HG03342 (cell line): ENCODE measurements around the gene LRP1B.
"Not testable (repeated sequence)": the region's sequence is repeated elsewhere in the genome, so short reads cannot be mapped to it uniquely, and the experiment has no call there.

Source experiments
- ATAC-seq: cut with Tn5 transposase; IDR thresholded peaks from one replicate; pipeline ENCODE4 v1.9.1; 2021; ENCODE audit warnings: mild to moderate bottlenecking, moderate library complexity; ENCODE audit not compliant: unreplicated experiment

Gene LRP1B

DNA sequence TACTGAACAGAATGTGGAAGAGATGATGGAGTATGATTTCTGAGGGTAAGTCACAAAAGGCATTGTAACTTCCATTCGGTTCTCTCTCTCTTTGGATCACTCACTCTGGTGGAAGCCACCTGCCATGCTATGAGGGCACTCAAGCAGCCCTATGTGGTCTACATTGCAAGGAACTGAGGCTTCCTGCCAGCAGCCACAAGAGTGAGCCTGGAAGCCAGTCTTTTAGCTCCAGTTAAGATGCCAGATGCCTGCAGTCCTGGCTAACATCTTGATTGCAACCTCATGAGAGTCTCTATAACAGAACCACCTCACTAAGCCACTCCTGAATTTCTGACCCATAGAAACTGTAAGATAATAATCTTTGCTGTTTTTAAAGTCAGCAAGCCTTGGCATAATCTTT is 935.7 kb downstream of the LRP1B start:
- no peak for ATAC-seq

- no peak for ATAC-seq
These were observed 943.8 kb downstream of the LRP1B start for GRCh38 chr2:141187075-141187439.

- ATAC-seq: no peak
These were observed 944.3 kb downstream of the LRP1B start for GRCh38 chr2:141186413-141187074.

- ATAC-seq: no peak
These were observed 948.6 kb downstream of the LRP1B start for GRCh38 chr2:141182246-141182645.

GRCh38 chr2:141169117-141169516 is 961.7 kb downstream of the LRP1B start:
- not testable (repeated sequence) for ATAC-seq

DNA sequence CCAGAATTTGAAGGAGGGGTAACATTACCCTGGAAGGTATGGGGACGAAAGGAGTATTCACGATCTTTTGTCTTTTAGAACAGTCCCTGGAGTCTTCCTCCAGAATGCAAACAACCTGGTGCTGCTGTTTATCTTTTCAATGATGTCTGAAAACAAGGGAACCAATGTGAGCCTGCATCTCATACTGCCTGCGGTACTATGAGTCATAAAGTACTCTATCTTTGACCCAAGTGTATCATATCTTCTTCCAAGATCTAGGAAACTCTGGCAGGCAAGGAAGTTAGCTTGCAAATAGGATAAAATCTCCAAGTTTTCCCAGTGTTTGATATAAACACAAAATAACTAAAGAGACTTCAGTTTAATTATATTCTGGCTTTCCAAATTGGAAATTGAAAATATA is 968.5 kb downstream of the LRP1B start:
- ATAC-seq: no peak

- no peak for ATAC-seq
These were observed 979.1 kb downstream of the LRP1B start for GRCh38 chr2:141151611-141152286.

DNA sequence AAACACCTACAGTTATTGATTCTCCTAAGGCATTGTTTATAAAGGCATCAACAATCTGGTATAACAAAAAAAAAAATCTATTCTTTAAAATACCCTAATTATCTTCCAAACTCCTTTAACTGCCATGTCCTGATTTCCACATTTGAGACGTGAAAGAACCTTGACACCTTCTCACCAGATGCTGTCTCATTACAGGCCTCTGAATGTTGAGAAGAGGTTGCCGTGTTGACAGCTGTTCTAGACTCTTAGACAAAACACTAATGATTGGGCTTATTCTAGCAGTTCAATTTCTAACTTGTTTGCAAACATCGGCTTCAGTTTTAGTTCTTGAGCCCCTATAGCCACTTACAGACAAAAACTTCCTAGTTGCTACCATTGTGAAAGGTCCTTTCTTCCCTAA is 988.8 kb downstream of the LRP1B start:
- ATAC-seq: no peak

DNA sequence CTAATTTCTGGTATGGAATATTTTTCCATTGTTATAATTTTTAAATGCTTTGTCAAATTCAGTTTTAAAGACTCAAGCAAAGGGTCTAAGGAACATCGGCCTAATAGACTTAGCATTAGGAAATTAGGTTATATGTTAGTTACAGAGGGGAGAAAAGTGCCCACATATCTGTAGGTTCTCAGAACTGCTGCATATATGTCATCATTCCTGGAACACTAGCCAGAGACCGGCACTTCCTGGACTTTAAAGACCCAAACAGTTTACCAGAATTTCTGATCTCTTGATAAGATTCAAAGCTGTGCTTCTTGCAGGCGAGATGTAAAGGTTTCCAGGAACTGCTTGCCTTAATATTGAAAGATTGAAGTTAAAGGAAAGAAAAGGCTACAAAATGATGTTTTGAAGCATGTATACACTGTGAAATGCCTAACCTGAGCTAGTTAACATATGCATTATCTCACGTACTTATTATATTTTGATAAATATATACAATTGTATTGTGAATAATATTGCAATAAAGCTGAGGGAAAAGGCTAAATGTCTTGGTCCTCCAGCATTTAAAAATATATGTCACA is 993.6 kb downstream of the LRP1B start:
- no peak for ATAC-seq

- ATAC-seq: no peak
These were observed 996.9 kb downstream of the LRP1B start for GRCh38 chr2:141133883-141134282.

- no peak for ATAC-seq
These were observed 1005.4 kb downstream of the LRP1B start for GRCh38 chr2:141125432-141125831.

DNA sequence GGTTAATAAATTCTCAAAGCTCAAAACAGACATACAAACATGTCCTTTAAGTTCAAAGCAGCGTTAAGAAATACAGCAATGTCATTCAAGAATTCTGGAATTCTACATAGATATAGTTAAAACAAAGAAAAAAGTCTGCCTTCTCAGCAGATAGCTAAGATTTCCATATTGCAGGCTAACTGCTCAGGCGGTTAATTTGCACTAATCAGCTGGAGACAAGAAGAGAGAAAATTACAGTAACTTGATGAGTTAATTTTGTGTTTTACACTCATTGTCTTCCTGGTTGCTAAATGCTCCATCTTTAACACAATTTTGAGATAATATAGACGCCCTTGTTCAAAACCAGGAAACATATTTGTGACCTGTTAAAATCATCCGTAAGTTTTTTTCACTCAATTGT is 1012.0 kb downstream of the LRP1B start:
- ATAC-seq: no peak

DNA sequence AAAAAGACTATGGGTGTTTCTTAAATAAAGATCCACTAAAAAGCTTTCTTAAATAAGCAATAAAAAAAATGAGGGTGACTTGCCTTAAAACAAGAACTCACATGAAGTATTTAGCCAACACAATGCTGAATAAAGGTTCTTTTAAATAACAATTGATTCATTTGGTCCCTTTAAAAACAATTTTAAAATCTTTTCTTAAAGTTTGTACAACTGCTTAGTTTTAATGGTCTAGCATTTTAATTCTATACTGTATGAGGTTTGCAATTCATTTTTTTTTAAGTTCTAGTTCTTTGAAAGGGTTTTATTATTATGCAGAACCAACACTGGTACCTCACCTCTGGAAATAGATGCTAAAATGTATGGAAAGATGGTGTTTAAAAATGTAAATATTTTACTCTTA is 1017.5 kb downstream of the LRP1B start:
- no peak for ATAC-seq

GRCh38 chr2:141109633-141110032 is 1021.2 kb downstream of the LRP1B start:
- ATAC-seq: no peak

GRCh38 chr2:141105763-141106162 is 1025.1 kb downstream of the LRP1B start:
- no peak for ATAC-seq

DNA sequence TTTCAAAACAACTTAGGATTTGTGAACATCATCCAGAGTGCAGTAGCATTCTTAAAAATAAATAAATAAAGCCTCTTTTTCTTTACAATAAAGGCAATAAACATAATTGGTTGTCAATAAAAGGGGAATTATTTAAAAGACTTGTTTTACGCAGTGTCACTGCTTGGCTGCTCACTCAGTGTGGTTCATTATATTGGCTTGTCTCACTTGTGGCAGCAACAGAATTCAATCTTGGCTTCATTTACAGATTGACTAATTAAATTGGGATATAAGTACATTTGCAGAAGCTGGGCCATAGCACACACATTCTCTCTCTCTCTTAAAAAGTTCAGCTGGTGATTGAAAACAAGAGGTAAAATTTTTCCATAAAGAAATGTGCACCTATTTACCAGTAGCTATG is 1027.6 kb downstream of the LRP1B start:
- ATAC-seq: no peak

- no peak for ATAC-seq
These were observed 1051.6 kb downstream of the LRP1B start for GRCh38 chr2:141079231-141079630.

DNA sequence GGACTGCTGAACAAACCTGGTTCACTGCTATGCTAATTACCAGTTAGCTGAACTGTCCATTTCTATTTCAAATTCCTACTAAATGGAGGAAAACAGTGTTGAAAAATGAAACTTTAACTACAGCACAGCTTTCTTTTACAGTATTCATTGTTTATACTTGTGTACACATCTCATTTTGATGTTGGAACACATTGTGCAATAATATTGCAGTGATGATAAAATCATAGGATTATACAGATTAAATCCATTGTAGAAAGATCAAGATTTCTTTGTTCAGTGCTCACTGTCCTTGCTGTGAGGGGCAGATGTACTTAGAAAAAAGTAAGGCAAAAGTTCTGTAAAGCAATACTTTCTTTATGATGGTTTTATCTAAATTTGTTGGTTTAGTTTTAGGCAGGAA is 1055.1 kb downstream of the LRP1B start:
- no peak for ATAC-seq

- no peak for ATAC-seq
These were observed 1062.6 kb downstream of the LRP1B start for GRCh38 chr2:141068053-141068682.

DNA sequence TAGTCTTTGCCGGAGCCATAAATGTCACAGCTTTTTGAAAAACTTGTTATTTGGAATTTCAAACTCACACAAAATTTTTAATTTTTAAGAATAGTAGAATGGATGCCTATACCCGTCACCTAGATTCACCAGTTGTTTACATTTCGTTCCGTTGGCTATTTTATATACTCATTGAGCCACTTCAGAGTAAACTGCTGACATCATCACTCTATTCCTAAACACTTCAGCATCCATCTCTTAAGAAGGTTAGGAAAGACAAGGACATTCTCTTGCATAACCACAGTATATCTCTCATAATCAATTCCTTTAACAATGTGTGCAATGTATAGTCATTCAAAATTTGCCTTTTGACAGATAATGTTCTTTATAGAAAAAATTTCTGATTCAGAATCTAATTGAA is 1065.8 kb downstream of the LRP1B start:
- ATAC-seq: no peak

DNA sequence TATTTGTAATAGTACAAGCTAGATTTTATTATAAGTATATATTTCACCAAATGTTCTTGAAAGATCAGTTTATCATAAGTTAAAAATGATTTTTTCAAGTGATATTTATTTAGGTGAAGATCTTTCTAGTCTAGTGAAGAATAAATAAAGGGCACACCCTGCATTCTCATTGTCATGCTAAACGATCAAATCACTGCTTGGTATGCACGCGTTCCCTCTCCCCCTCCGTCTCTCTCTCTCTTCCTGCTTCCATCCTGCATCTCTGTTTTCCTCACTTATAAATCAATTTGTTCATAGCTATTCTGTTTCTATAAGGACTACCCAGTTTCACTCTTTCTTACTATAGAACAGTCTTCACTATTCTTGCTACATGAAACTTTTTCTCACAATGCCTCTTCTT is 1067.4 kb downstream of the LRP1B start:
- no peak for ATAC-seq

GRCh38 chr2:141062443-141062842 is 1068.4 kb downstream of the LRP1B start:
- ATAC-seq: no peak
